HEK293 (cell line): ENCODE measurements around the gene RNF151.

Source experiments
- BCL11B ChIP-seq: fragments of 450-650 bp; formaldehyde crosslinking; IDR thresholded peaks from 2 replicates; pipeline ENCODE4 v1.5.1; 2016; ENCODE audit warnings: low read depth, missing biosample characterization, missing genetic modification characterization
- FEZF1 ChIP-seq: fragments of 450-650 bp; formaldehyde crosslinking; IDR thresholded peaks from 2 replicates; pipeline ENCODE4 v1.5.1; 2016; ENCODE audit warnings: missing biosample characterization, missing genetic modification characterization
- GLIS1 ChIP-seq: fragments of 450-650 bp; formaldehyde crosslinking; IDR thresholded peaks from 2 replicates; pipeline ENCODE4 v1.5.1; 2016; ENCODE audit warnings: missing biosample characterization, missing genetic modification characterization
- HOXD13 ChIP-seq: sonication (generic); formaldehyde crosslinking; IDR thresholded peaks from 2 replicates; pipeline ENCODE4 v1.8.0; 2022; ENCODE audit warnings: missing genetic modification reagents, borderline replicate concordance
- IKZF3 ChIP-seq: fragments of 450-650 bp; IDR thresholded peaks from 2 replicates; pipeline ENCODE4 v1.5.0; 2018; ENCODE audit warnings: missing biosample characterization, mild to moderate bottlenecking, missing genetic modification characterization, moderate library complexity
- KLF10 ChIP-seq: fragments of 450-650 bp; IDR thresholded peaks from 2 replicates; pipeline ENCODE4 v1.5.1; 2018; ENCODE audit warnings: missing biosample characterization, mild to moderate bottlenecking, missing genetic modification characterization
- MEIS1 ChIP-seq: sonication (generic); formaldehyde crosslinking; IDR thresholded peaks from 2 replicates; pipeline ENCODE4 v1.8.1; 2022; ENCODE audit warnings: missing genetic modification reagents, mild to moderate bottlenecking, borderline replicate concordance
- REPIN1 ChIP-seq: fragments of 450-650 bp; formaldehyde crosslinking; IDR thresholded peaks from 2 replicates; pipeline ENCODE4 v1.5.1; 2017; ENCODE audit warnings: missing biosample characterization, missing genetic modification characterization, low read depth
- SALL2 ChIP-seq: fragments of 450-650 bp; formaldehyde crosslinking; IDR thresholded peaks from 2 replicates; pipeline ENCODE4 v1.5.0; 2017; ENCODE audit warnings: missing biosample characterization, mild to moderate bottlenecking, missing genetic modification characterization, borderline replicate concordance
- SCRT1 ChIP-seq: fragments of 450-650 bp; formaldehyde crosslinking; IDR thresholded peaks from 2 replicates; pipeline ENCODE4 v1.5.1; 2016; ENCODE audit warnings: missing biosample characterization, missing genetic modification characterization, borderline replicate concordance
- SP2 ChIP-seq: fragments of 450-650 bp; formaldehyde crosslinking; IDR thresholded peaks from 2 replicates; pipeline ENCODE4 v1.5.1; 2016; ENCODE audit warnings: missing biosample characterization, missing genetic modification characterization
- TCF7L2 ChIP-seq: IDR thresholded peaks from 2 replicates; pipeline ENCODE4 v1.6.1; 2011; ENCODE audit warnings: low read depth, mild to moderate bottlenecking, inconsistent platforms, low read length, moderate library complexity, borderline replicate concordance
- TRIM28 ChIP-seq: IDR thresholded peaks from 2 replicates; pipeline ENCODE4 v1.6.1; 2011; ENCODE audit warnings: low read length, control low read depth, borderline replicate concordance
- ZIC2 ChIP-seq: fragments of 450-650 bp; formaldehyde crosslinking; IDR thresholded peaks from 2 replicates; pipeline ENCODE4 v1.5.1; 2016; ENCODE audit warnings: missing biosample characterization, missing genetic modification characterization
- ZNF292 ChIP-seq: fragments of 450-650 bp; formaldehyde crosslinking; IDR thresholded peaks from 2 replicates; pipeline ENCODE4 v1.5.1; 2016; ENCODE audit warnings: low read depth, missing biosample characterization, missing genetic modification characterization, borderline replicate concordance
- ZNF302 ChIP-seq: fragments of 450-650 bp; formaldehyde crosslinking; IDR thresholded peaks from 2 replicates; pipeline ENCODE4 v1.5.1; 2016; ENCODE audit warnings: missing biosample characterization, missing genetic modification characterization, low read depth
- ZNF37A ChIP-seq: fragments of 450-650 bp; IDR thresholded peaks from 2 replicates; pipeline ENCODE4 v1.5.1; 2018; ENCODE audit warnings: missing biosample characterization, missing genetic modification characterization
- ZNF529 ChIP-seq: fragments of 450-650 bp; formaldehyde crosslinking; IDR thresholded peaks from 2 replicates; pipeline ENCODE4 v1.5.1; 2017; ENCODE audit warnings: missing genetic modification characterization, missing biosample characterization; ENCODE audit not compliant: insufficient replicate concordance
- ZNF530 ChIP-seq: fragments of 450-650 bp; formaldehyde crosslinking; IDR thresholded peaks from 2 replicates; pipeline ENCODE4 v1.5.1; 2016; ENCODE audit warnings: low read depth, missing biosample characterization, missing genetic modification characterization
- ZNF623 ChIP-seq: fragments of 450-650 bp; formaldehyde crosslinking; IDR thresholded peaks from 2 replicates; pipeline ENCODE4 v1.5.1; 2016; ENCODE audit warnings: missing biosample characterization, missing genetic modification characterization
- ZNF670 ChIP-seq: fragments of 450-650 bp; formaldehyde crosslinking; IDR thresholded peaks from 2 replicates; pipeline ENCODE4 v1.5.1; 2016; ENCODE audit warnings: missing biosample characterization, missing genetic modification characterization, low read depth
- ZNF701 ChIP-seq: fragments of 450-650 bp; formaldehyde crosslinking; IDR thresholded peaks from 2 replicates; pipeline ENCODE4 v1.5.1; 2016; ENCODE audit warnings: missing biosample characterization, missing genetic modification characterization
- ZSCAN16 ChIP-seq: fragments of 450-650 bp; formaldehyde crosslinking; IDR thresholded peaks from 2 replicates; pipeline ENCODE4 v1.5.1; 2016; ENCODE audit warnings: missing biosample characterization, missing genetic modification characterization
- TF ChIP-seq, protein P1 (sequence below): fragments of 450-650 bp; formaldehyde crosslinking; conservative IDR thresholded peaks from 2 replicates; pipeline ENCODE4 v1.5.1; 2016; ENCODE audit warnings: low read depth, missing biosample characterization, missing genetic modification characterization
- TF ChIP-seq, protein P2 (sequence below): fragments of 450-650 bp; formaldehyde crosslinking; IDR thresholded peaks from 2 replicates; pipeline ENCODE4 v1.5.1; 2016; ENCODE audit warnings: missing biosample characterization, missing genetic modification characterization
- TF ChIP-seq, protein P3 (sequence below): fragments of 450-650 bp; formaldehyde crosslinking; IDR thresholded peaks from 2 replicates; pipeline ENCODE4 v1.5.1; 2016; ENCODE audit warnings: missing biosample characterization, missing genetic modification characterization
- TF ChIP-seq, protein P4 (sequence below): fragments of 450-650 bp; formaldehyde crosslinking; conservative IDR thresholded peaks from 2 replicates; pipeline ENCODE4 v1.5.1; 2016; ENCODE audit warnings: low read depth, missing biosample characterization, missing genetic modification characterization

RNF151 gene

DNA sequence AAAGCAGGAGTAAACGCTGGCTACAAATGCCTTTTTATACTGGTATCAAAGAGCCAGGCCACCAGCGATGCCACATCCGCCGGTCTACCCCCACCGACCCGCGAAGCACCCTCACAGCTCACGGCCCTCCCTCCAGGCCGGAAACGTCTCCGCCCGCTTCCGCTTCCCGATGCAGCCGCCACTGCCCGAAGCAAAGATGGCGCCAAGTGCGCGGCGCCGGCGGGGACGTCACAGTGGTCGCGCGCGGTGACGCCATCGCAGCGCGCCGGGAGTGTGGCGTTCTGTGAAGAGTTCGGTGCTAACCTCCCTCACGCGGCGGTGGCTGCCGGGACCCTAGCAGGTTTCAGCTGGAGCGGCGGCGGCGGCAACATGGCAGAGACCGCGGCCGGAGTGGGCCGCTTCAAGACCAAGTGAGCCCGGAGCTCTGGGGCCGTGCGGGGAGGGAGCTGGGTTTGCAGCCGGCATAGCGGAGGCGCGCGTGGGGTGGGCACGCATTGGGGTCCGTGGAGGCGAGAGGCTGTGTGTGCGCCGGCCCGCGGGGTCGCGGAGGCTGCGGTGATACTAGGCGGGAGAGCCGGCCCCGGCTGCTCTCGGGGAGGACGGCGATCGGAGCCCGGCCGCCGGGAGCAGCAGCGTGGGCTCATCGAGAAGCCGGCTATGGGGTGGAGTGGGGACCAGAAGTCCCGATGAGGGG, 5.3 kb downstream of the RNF151 start, which contains the start of gene TBL3 (continued):
- TF ChIP-seq ZNF302 (tag by site-specific recombination) (no peak), ZIC2 (tag by site-specific recombination) (0 out of 2 replicates have a peak, but pooled peaks have one; percentile 48), SP2 (tag by site-specific recombination) (peak; percentile 94), GLIS1 (tag by site-specific recombination) (peak; percentile 84), REPIN1 (no peak), ZSCAN16 (tag by site-specific recombination) (no peak), ZNF623 (tag by site-specific recombination) (no peak), ZNF292 (tag by site-specific recombination) (no peak), ZNF701 (tag by site-specific recombination) (no peak; the same call in 1 of the 2 replicates), ZNF530 (tag by site-specific recombination) (no peak), IKZF3 (tag by site-specific recombination) (peak; percentile 74), SCRT1 (tag by site-specific recombination) (no peak), TRIM28 (0 out of 2 replicates have a peak, but pooled peaks have one; percentile 17), SALL2 (no peak), ZNF529 (tag by site-specific recombination) (no peak), TCF7L2 (no peak), FEZF1 (tag by site-specific recombination) (0 out of 2 replicates have a peak, but pooled peaks have one; percentile 6), HOXD13 (no peak), KLF10 (tag by site-specific recombination) (peak; percentile 84), ZNF37A (tag by site-specific recombination) (no peak), BCL11B (no peak), MEIS1 (CRISPR knock-in tag) (no peak), ZNF670 (tag by site-specific recombination) (no peak)
- TF ChIP-seq, protein P1, sequence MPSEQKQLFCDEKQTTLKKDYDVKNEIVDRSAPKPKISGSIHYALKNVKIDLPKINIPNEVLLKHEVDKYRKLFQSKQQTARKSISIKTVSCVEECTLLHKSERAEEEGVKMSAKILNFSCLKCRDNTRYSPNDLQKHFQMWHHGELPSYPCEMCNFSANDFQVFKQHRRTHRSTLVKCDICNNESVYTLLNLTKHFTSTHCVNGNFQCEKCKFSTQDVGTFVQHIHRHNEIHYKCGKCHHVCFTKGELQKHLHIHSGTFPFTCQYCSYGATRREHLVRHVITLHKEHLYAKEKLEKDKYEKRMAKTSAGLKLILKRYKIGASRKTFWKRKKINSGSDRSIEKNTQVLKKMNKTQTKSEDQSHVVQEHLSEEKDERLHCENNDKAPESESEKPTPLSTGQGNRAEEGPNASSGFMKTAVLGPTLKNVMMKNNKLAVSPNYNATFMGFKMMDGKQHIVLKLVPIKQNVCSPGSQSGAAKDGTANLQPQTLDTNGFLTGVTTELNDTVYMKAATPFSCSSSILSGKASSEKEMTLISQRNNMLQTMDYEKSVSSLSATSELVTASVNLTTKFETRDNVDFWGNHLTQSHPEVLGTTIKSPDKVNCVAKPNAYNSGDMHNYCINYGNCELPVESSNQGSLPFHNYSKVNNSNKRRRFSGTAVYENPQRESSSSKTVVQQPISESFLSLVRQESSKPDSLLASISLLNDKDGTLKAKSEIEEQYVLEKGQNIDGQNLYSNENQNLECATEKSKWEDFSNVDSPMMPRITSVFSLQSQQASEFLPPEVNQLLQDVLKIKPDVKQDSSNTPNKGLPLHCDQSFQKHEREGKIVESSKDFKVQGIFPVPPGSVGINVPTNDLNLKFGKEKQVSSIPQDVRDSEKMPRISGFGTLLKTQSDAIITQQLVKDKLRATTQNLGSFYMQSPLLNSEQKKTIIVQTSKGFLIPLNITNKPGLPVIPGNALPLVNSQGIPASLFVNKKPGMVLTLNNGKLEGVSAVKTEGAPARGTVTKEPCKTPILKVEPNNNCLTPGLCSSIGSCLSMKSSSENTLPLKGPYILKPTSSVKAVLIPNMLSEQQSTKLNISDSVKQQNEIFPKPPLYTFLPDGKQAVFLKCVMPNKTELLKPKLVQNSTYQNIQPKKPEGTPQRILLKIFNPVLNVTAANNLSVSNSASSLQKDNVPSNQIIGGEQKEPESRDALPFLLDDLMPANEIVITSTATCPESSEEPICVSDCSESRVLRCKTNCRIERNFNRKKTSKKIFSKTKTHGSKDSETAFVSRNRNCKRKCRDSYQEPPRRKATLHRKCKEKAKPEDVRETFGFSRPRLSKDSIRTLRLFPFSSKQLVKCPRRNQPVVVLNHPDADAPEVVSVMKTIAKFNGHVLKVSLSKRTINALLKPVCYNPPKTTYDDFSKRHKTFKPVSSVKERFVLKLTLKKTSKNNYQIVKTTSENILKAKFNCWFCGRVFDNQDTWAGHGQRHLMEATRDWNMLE (tag by site-specific recombination) = peak; percentile 95
- TF ChIP-seq, protein P2, sequence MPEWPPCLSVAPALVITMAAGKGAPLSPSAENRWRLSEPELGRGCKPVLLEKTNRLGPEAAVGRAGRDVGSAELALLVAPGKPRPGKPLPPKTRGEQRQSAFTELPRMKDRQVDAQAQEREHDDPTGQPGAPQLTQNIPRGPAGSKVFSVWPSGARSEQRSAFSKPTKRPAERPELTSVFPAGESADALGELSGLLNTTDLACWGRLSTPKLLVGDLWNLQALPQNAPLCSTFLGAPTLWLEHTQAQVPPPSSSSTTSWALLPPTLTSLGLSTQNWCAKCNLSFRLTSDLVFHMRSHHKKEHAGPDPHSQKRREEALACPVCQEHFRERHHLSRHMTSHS (tag by site-specific recombination) = peak; percentile 60; the same call in 1 of the 2 replicates
- TF ChIP-seq, protein P3, sequence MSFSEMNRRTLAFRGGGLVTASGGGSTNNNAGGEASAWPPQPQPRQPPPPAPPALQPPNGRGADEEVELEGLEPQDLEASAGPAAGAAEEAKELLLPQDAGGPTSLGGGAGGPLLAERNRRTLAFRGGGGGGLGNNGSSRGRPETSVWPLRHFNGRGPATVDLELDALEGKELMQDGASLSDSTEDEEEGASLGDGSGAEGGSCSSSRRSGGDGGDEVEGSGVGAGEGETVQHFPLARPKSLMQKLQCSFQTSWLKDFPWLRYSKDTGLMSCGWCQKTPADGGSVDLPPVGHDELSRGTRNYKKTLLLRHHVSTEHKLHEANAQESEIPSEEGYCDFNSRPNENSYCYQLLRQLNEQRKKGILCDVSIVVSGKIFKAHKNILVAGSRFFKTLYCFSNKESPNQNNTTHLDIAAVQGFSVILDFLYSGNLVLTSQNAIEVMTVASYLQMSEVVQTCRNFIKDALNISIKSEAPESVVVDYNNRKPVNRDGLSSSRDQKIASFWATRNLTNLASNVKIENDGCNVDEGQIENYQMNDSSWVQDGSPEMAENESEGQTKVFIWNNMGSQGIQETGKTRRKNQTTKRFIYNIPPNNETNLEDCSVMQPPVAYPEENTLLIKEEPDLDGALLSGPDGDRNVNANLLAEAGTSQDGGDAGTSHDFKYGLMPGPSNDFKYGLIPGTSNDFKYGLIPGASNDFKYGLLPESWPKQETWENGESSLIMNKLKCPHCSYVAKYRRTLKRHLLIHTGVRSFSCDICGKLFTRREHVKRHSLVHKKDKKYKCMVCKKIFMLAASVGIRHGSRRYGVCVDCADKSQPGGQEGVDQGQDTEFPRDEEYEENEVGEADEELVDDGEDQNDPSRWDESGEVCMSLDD = no peak
- TF ChIP-seq, protein P4, sequence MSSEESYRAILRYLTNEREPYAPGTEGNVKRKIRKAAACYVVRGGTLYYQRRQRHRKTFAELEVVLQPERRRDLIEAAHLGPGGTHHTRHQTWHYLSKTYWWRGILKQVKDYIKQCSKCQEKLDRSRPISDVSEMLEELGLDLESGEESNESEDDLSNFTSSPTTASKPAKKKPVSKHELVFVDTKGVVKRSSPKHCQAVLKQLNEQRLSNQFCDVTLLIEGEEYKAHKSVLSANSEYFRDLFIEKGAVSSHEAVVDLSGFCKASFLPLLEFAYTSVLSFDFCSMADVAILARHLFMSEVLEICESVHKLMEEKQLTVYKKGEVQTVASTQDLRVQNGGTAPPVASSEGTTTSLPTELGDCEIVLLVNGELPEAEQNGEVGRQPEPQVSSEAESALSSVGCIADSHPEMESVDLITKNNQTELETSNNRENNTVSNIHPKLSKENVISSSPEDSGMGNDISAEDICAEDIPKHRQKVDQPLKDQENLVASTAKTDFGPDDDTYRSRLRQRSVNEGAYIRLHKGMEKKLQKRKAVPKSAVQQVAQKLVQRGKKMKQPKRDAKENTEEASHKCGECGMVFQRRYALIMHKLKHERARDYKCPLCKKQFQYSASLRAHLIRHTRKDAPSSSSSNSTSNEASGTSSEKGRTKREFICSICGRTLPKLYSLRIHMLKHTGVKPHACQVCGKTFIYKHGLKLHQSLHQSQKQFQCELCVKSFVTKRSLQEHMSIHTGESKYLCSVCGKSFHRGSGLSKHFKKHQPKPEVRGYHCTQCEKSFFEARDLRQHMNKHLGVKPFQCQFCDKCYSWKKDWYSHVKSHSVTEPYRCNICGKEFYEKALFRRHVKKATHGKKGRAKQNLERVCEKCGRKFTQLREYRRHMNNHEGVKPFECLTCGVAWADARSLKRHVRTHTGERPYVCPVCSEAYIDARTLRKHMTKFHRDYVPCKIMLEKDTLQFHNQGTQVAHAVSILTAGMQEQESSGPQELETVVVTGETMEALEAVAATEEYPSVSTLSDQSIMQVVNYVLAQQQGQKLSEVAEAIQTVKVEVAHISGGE = peak; percentile 94
